ENCODE data around the gene VKORC1. TPM values are rescaled to one million over a fixed set of nuclear protein-coding genes. Genes with fewer than 3 reads are reported as not detected.
"Not testable (repeated sequence)": the region's sequence is repeated elsewhere in the genome, so short reads cannot be mapped to it uniquely, and the experiment has no call there.

VKORC1 gene
- polyA plus RNA-seq, 1 of the 3 experiments (the other 2 are of a cell fraction), result 434 TPM

DNA sequence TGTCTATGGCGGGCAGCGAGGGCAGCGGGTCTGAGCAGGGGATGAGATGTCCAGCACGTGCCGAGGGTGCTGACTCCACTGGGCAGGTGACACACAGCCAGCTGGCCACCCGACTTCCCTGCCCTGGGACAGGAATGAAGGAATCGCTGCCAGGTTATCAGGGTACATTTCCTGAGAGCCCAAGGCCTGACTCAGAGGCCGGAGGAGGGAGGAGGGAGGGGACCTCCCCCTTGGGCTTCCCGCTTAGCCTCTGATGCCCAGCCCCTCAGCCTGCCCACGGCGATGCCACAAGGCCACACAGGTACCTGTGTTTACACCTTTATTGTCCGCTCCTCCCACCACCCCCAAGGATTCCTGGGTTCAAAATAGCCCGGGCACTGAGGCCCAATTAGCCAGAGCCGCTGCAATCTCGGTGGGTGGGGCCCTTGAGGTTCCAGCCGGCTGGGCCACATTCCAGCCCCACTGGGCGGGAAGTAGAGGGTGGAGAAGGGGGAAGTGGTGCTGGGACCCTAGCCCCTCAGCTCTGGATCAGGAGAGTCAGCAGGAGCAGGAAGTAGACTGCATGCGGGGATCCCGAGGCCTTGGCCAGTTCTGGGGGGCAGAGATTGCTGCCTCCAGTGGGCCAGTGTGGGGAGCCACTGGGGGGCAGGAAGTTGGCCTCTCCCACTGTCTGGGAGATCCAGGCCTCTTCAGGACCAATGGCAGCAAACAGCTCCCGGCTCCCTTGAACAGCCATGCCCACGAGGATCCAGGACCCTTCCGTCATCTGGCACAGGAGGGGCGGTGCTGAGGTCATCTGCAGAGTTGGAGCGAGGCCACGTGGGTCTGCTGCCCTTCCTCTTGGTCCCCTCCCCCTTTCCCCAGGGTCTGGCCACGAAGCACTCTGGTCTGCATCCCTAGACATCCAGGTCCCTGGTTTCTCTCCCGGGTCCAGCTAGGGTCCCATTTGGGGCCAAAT is 44.3 kb upstream of the VKORC1 start (continued):
- TF ChIP-seq, protein P1, sequence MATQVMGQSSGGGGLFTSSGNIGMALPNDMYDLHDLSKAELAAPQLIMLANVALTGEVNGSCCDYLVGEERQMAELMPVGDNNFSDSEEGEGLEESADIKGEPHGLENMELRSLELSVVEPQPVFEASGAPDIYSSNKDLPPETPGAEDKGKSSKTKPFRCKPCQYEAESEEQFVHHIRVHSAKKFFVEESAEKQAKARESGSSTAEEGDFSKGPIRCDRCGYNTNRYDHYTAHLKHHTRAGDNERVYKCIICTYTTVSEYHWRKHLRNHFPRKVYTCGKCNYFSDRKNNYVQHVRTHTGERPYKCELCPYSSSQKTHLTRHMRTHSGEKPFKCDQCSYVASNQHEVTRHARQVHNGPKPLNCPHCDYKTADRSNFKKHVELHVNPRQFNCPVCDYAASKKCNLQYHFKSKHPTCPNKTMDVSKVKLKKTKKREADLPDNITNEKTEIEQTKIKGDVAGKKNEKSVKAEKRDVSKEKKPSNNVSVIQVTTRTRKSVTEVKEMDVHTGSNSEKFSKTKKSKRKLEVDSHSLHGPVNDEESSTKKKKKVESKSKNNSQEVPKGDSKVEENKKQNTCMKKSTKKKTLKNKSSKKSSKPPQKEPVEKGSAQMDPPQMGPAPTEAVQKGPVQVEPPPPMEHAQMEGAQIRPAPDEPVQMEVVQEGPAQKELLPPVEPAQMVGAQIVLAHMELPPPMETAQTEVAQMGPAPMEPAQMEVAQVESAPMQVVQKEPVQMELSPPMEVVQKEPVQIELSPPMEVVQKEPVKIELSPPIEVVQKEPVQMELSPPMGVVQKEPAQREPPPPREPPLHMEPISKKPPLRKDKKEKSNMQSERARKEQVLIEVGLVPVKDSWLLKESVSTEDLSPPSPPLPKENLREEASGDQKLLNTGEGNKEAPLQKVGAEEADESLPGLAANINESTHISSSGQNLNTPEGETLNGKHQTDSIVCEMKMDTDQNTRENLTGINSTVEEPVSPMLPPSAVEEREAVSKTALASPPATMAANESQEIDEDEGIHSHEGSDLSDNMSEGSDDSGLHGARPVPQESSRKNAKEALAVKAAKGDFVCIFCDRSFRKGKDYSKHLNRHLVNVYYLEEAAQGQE (IDR thresholded peaks at IDR 0.05; ENCODE audit: low read depth, low read length), result 0 out of 2 replicates have a peak, but pooled peaks have one; percentile 21
- peak; percentile 62 for TF ChIP-seq TCF12 (IDR thresholded peaks at IDR 0.05)
- TF ChIP-seq SIN3A (IDR thresholded peaks at IDR 0.05; ENCODE audit: borderline replicate concordance, low read depth, low read length), result no peak
- TF ChIP-seq FOXJ3 (CRISPR knock-in tag; IDR thresholded peaks at IDR 0.05), result no peak
- peak; percentile 73; the same call in 1 of the 2 replicates for TF ChIP-seq FOSL2 (IDR thresholded peaks at IDR 0.05; ENCODE audit: borderline replicate concordance, low read depth)

GRCh38 chr16:31136822-31137499 is 42.4 kb upstream of the VKORC1 start:
- not testable (repeated sequence) for H3K9ac ChIP-seq; H3K9me3 ChIP-seq; H3K4me2 ChIP-seq; H3K27ac ChIP-seq (ENCODE audit: low read depth in 2 of 2, low read length in 1 of 2); H3F3A ChIP-seq (replicated peaks; ENCODE audit: insufficient read depth); H3K79me2 ChIP-seq (ENCODE audit: insufficient read depth); H3K36me3 ChIP-seq (replicated peaks in 1 of 2; ENCODE audit: control insufficient read depth in 1 of 2, insufficient read depth in 2 of 2, low read length in 1 of 2); H3K27me3 ChIP-seq (ENCODE audit: insufficient read depth); DNase-seq; H3K4me3 ChIP-seq (ENCODE audit: low read depth in 2 of 2, low read length in 1 of 2); H2AFZ ChIP-seq (ENCODE audit: low read depth); H4K20me1 ChIP-seq (ENCODE audit: insufficient read depth); H3K9me2 ChIP-seq
- ChIA-PET POLR2A (interaction anchor here (0.6 to 0.7 kb wide), 2 partner anchors 22 to 185 kb away, joined by 3 read pairs; no protein-coding TSS in a partner anchor), CTCF (interaction anchor here (1.0 kb wide), 1 partner anchor 152 kb away, joined by 3 read pairs; no protein-coding TSS in a partner anchor)
- H3K4me1 ChIP-seq (ENCODE audit: control insufficient read depth in 1 of 2, insufficient read depth in 2 of 2, low read depth in 1 of 2, low read length in 1 of 2), result peaks cover 12 to 38% of the 10 kb centered on the region in 2 experiments; a peak in 2 of 4 replicates
- 87% methylated on average over 20 of the region's 20 CpGs for WGBS (ENCODE audit: low lambda C conversion rate)

GRCh38 chr16:31136287-31136662 is 41.7 kb upstream of the VKORC1 start:
- Histone ChIP-seq H3K27ac (ENCODE audit: low read depth in 2 of 2, low read length in 1 of 2) (no peak overlapping the region), H3K4me2 (no peak overlapping the region), H3K9ac (no peak overlapping the region), H3K4me1 (ENCODE audit: control insufficient read depth in 1 of 2, insufficient read depth in 2 of 2, low read depth in 1 of 2, low read length in 1 of 2) (peaks cover 5 to 32% of the 10 kb centered on the region in 2 experiments; a peak in 2 of 4 replicates), H3K27me3 (ENCODE audit: insufficient read depth) (no peaks in the 10 kb centered on the region), H2AFZ (ENCODE audit: low read depth) (no peak overlapping the region), H3F3A (replicated peaks; ENCODE audit: insufficient read depth) (no peaks in the 10 kb centered on the region), H4K20me1 (ENCODE audit: insufficient read depth) (no peaks in the 10 kb centered on the region), H3K36me3 (replicated peaks in 1 of 2; ENCODE audit: control insufficient read depth in 1 of 2, insufficient read depth in 2 of 2, low read length in 1 of 2) (peaks cover 0 to 5% of the 10 kb centered on the region in 2 experiments), H3K4me3 (ENCODE audit: low read depth in 2 of 2, low read length in 1 of 2) (no peak overlapping the region), H3K9me2 (no peaks in the 10 kb centered on the region), H3K9me3 (no peaks in the 10 kb centered on the region), H3K79me2 (ENCODE audit: insufficient read depth) (no peaks in the 10 kb centered on the region)
- no peak for TF ChIP-seq MXI1 (IDR thresholded peaks at IDR 0.05; ENCODE audit: low read depth, low read length)
- TF ChIP-seq CHD2 (IDR thresholded peaks at IDR 0.05; ENCODE audit: low read length, partially characterized antibody), result no peak
- TF ChIP-seq TCF12 (IDR thresholded peaks at IDR 0.05), result no peak
- no peak for TF ChIP-seq ELF1 (IDR thresholded peaks at IDR 0.05)
- TF ChIP-seq FOXJ3 (CRISPR knock-in tag; IDR thresholded peaks at IDR 0.05), result no peak
- no peak for TF ChIP-seq TAF1 (IDR thresholded peaks at IDR 0.05; ENCODE audit: borderline replicate concordance, low read depth, low read length)
- TF ChIP-seq ZBTB33 (IDR thresholded peaks at IDR 0.05; ENCODE audit: borderline replicate concordance, low read depth), result no peak
- ChIA-PET POLR2A (interaction anchor here (3.9 kb wide), 1 partner anchor 19 kb away, joined by 15 read pairs; the partner anchor contains the start of gene KAT8), CTCF (interaction anchor here (1.0 kb wide), 1 partner anchor 152 kb away, joined by 3 read pairs; no protein-coding TSS in a partner anchor)
- WGBS (ENCODE audit: low lambda C conversion rate), result 86% methylated on average over 5 of the region's 6 CpGs
- no peak for DNase-seq

Data from SK-N-SH (cell line).